IgD-negative memory B cell (primary cell): Measurements from ENCODE around the gene SLC24A4. TPM values are rescaled to one million over a fixed set of nuclear protein-coding genes. Genes with fewer than 3 reads are reported as not detected.

Experiments
- H3K27ac Mint-ChIP-seq, 3 donors: one replicate each; pipeline ENCODE4 v1.8.0; 2020 to 2022; ENCODE audit warnings: mild to moderate bottlenecking in 3 of 3, mixed read lengths in 3 of 3, moderate library complexity in 1 of 3
- H3K27me3 Mint-ChIP-seq: one replicate; pipeline ENCODE4 v1.8.0; 2021; ENCODE audit warnings: mixed read lengths
- H3K36me3 Mint-ChIP-seq: one replicate; pipeline ENCODE4 v1.8.0; 2020; ENCODE audit warnings: mild to moderate bottlenecking, mixed read lengths
- H3K4me1 Mint-ChIP-seq, 3 donors: one replicate each; pipeline ENCODE4 v1.8.0; 2020 to 2022; ENCODE audit warnings: mixed read lengths in 3 of 3, mild to moderate bottlenecking in 1 of 3
- H3K4me3 Mint-ChIP-seq, 4 donors: one replicate each; pipeline ENCODE4 v1.8.0; 2020 to 2022; ENCODE audit warnings: mild to moderate bottlenecking in 4 of 4, mixed read lengths in 4 of 4, moderate library complexity in 3 of 4
- H3K9me3 Mint-ChIP-seq, 3 donors: one replicate each; pipeline ENCODE4 v1.8.0; 2020 to 2021; ENCODE audit warnings: mixed read lengths in 3 of 3, mild to moderate bottlenecking in 1 of 3
- polyA plus RNA-seq: library from polyadenylated mRNA; unstranded; fragments of 300-500 nt; fragmentation: Illumina TruSeq; gene quantifications from one replicate; pipeline ENCODE4 v1.2.3, GENCODE V29; 2021

SLC24A4 gene
- polyA plus RNA-seq, 1 donor from 2014 or later: not detected

- no peaks in the 10 kb centered on the region for H3K27me3 Mint-ChIP-seq
- H3K4me3 Mint-ChIP-seq: no peak overlapping the region
- H3K4me1 Mint-ChIP-seq: peaks cover 0 to 2% (median 0%) of the 10 kb centered on the region in 3 donors
- no peak overlapping the region for H3K27ac Mint-ChIP-seq
- no peaks in the 10 kb centered on the region for H3K9me3 Mint-ChIP-seq
- H3K36me3 Mint-ChIP-seq: no peaks in the 10 kb centered on the region
These were observed 129.5 kb downstream of the SLC24A4 start for GRCh38 chr14:92452471-92452870.

GRCh38 chr14:92453691-92454090 lies 130.7 kb downstream of the SLC24A4 start:
- no peaks in the 10 kb centered on the region for H3K27me3 Mint-ChIP-seq
- H3K27ac Mint-ChIP-seq: no peak overlapping the region
- H3K36me3 Mint-ChIP-seq: no peaks in the 10 kb centered on the region
- H3K9me3 Mint-ChIP-seq: no peaks in the 10 kb centered on the region
- H3K4me3 Mint-ChIP-seq: no peak overlapping the region
- H3K4me1 Mint-ChIP-seq: peaks cover 0 to 2% (median 0%) of the 10 kb centered on the region in 3 donors

GRCh38 chr14:92455231-92455630 lies 132.3 kb downstream of the SLC24A4 start:
- Mint-ChIP-seq H3K36me3 (no peaks in the 10 kb centered on the region), H3K27me3 (peaks cover 4% of the 10 kb centered on the region), H3K4me3 (no peak overlapping the region), H3K9me3 (no peaks in the 10 kb centered on the region), H3K27ac (no peak overlapping the region), H3K4me1 (peaks cover 0 to 2% (median 0%) of the 10 kb centered on the region in 3 donors)

GRCh38 chr14:92456215-92457015 lies 133.4 kb downstream of the SLC24A4 start:
- Mint-ChIP-seq H3K27me3 (peaks cover 6% of the 10 kb centered on the region), H3K36me3 (no peaks in the 10 kb centered on the region), H3K4me3 (no peak overlapping the region), H3K4me1 (peaks cover 0 to 3% (median 3%) of the 10 kb centered on the region in 3 donors), H3K27ac (no peak overlapping the region), H3K9me3 (no peaks in the 10 kb centered on the region)

- Mint-ChIP-seq H3K27ac (no peak overlapping the region), H3K4me1 (peaks cover 0 to 7% (median 6%) of the 10 kb centered on the region in 3 donors), H3K27me3 (peaks cover 8% of the 10 kb centered on the region), H3K36me3 (no peaks in the 10 kb centered on the region), H3K4me3 (no peak overlapping the region), H3K9me3 (no peaks in the 10 kb centered on the region)
These were observed 134.1 kb downstream of the SLC24A4 start for GRCh38 chr14:92457016-92457565.

GRCh38 chr14:92458136-92459029 lies 135.4 kb downstream of the SLC24A4 start:
- H3K4me1 Mint-ChIP-seq: peaks cover 0 to 7% (median 6%) of the 10 kb centered on the region in 3 donors
- no peaks in the 10 kb centered on the region for H3K36me3 Mint-ChIP-seq
- H3K27ac Mint-ChIP-seq: peak overlapping the region in 1 of 3 donors; percentile 43
- peaks cover 10% of the 10 kb centered on the region for H3K27me3 Mint-ChIP-seq
- H3K4me3 Mint-ChIP-seq: no peak overlapping the region
- H3K9me3 Mint-ChIP-seq: no peaks in the 10 kb centered on the region

- H3K9me3 Mint-ChIP-seq: no peaks in the 10 kb centered on the region
- H3K27ac Mint-ChIP-seq: peak overlapping the region in 1 of 3 donors; percentile 43
- no peak overlapping the region for H3K4me3 Mint-ChIP-seq
- no peaks in the 10 kb centered on the region for H3K36me3 Mint-ChIP-seq
- peaks cover 10% of the 10 kb centered on the region for H3K27me3 Mint-ChIP-seq
- peaks cover 0 to 8% (median 6%) of the 10 kb centered on the region in 3 donors for H3K4me1 Mint-ChIP-seq
These were observed 136.3 kb downstream of the SLC24A4 start for GRCh38 chr14:92459030-92459949.

- no peaks in the 10 kb centered on the region for H3K9me3 Mint-ChIP-seq
- H3K36me3 Mint-ChIP-seq: no peaks in the 10 kb centered on the region
- peaks cover 10% of the 10 kb centered on the region for H3K27me3 Mint-ChIP-seq
- H3K27ac Mint-ChIP-seq: no peak overlapping the region
- no peak overlapping the region for H3K4me3 Mint-ChIP-seq
- H3K4me1 Mint-ChIP-seq: peaks cover 0 to 8% (median 6%) of the 10 kb centered on the region in 3 donors
These were observed 137.0 kb downstream of the SLC24A4 start for GRCh38 chr14:92459950-92460421.

GRCh38 chr14:92460541-92460915 lies 137.6 kb downstream of the SLC24A4 start:
- H3K4me3 Mint-ChIP-seq: peak overlapping the region in 1 of 4 donors; percentile 52
- no peaks in the 10 kb centered on the region for H3K36me3 Mint-ChIP-seq
- no peak overlapping the region for H3K27ac Mint-ChIP-seq
- H3K27me3 Mint-ChIP-seq: peaks cover 10% of the 10 kb centered on the region
- H3K9me3 Mint-ChIP-seq: no peaks in the 10 kb centered on the region
- H3K4me1 Mint-ChIP-seq: peaks cover 0 to 8% (median 6%) of the 10 kb centered on the region in 3 donors

- Mint-ChIP-seq H3K36me3 (no peaks in the 10 kb centered on the region), H3K9me3 (no peaks in the 10 kb centered on the region), H3K27ac (peak overlapping the region in 1 of 3 donors; percentile 82), H3K27me3 (peaks cover 10% of the 10 kb centered on the region), H3K4me3 (peak overlapping the region in 2 of 4 donors; percentile 34 to 49), H3K4me1 (peaks cover 0 to 8% (median 6%) of the 10 kb centered on the region in 3 donors)
These were observed 138.1 kb downstream of the SLC24A4 start for GRCh38 chr14:92460916-92461579.

GRCh38 chr14:92461891-92462290 lies 138.9 kb downstream of the SLC24A4 start:
- no peaks in the 10 kb centered on the region for H3K36me3 Mint-ChIP-seq

GRCh38 chr14:92462568-92462967 lies 139.6 kb downstream of the SLC24A4 start:
- H3K4me3 Mint-ChIP-seq: no peak overlapping the region
- peak overlapping the region in 1 of 3 donors; percentile 7 for H3K27ac Mint-ChIP-seq

More at GRCh38 chr14:92461891-92462290, 138.9 kb downstream of the SLC24A4 start:
- peaks cover 0 to 7% (median 6%) of the 10 kb centered on the region in 3 donors for H3K4me1 Mint-ChIP-seq
- peaks cover 0 to under 1% (median 0%) of the 10 kb centered on the region in 3 donors for H3K9me3 Mint-ChIP-seq
- peaks cover 10% of the 10 kb centered on the region for H3K27me3 Mint-ChIP-seq
- H3K27ac Mint-ChIP-seq: peak overlapping the region in 1 of 3 donors; percentile 82
- no peak overlapping the region for H3K4me3 Mint-ChIP-seq

GRCh38 chr14:92463141-92463540 lies 140.2 kb downstream of the SLC24A4 start:
- Mint-ChIP-seq H3K27ac (peak overlapping the region in 1 of 3 donors; percentile 7), H3K27me3 (peaks cover 10% of the 10 kb centered on the region), H3K4me3 (no peak overlapping the region), H3K4me1 (peaks cover 0 to 7% (median 6%) of the 10 kb centered on the region in 3 donors), H3K36me3 (no peaks in the 10 kb centered on the region), H3K9me3 (peaks cover 3 to 7% (median 5%) of the 10 kb centered on the region in 3 donors)

More at GRCh38 chr14:92462568-92462967, 139.6 kb downstream of the SLC24A4 start:
- no peaks in the 10 kb centered on the region for H3K36me3 Mint-ChIP-seq
- peaks cover 2 to 7% (median 3%) of the 10 kb centered on the region in 3 donors for H3K9me3 Mint-ChIP-seq
- peaks cover 0 to 7% (median 6%) of the 10 kb centered on the region in 3 donors for H3K4me1 Mint-ChIP-seq
- H3K27me3 Mint-ChIP-seq: peaks cover 10% of the 10 kb centered on the region
